HG03558 (cell line): ENCODE results near the gene SPINDOC.

Experiments used
- ATAC-seq: cut with Tn5 transposase; IDR thresholded peaks from one replicate; pipeline ENCODE4 v1.9.1; 2021; ENCODE audit warnings: moderate number of reproducible peaks; ENCODE audit not compliant: unreplicated experiment; ENCODE audit errors: extremely low read depth

The SPINDOC gene

DNA sequence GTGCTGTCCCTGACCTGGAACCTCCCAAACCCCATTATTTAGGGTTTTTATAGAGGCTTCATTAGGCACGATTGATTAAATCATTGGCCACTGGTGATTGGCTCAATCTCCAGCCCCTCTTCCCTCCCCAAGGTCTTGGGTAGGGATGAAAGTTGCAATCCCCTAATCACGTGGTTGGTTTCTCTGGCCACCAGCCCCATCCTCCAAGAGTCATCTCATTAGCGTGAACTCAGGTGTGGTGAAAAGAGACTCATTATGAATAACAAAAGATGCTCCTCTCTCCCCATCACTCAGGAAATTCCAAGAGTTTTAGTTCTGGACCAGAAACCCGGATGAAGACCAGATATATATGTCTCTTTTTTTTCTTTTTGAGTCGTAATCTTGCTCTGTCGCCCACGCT is 18.1 kb downstream of the SPINDOC start:
- no peak for ATAC-seq

- ATAC-seq, result no peak
Measured at GRCh38 chr11:63832336-63832735, 19.1 kb downstream of the SPINDOC start.

- no peak for ATAC-seq
Measured at GRCh38 chr11:63833048-63833447, 19.8 kb downstream of the SPINDOC start.

GRCh38 chr11:63834535-63835157 is 21.4 kb downstream of the SPINDOC start:
- ATAC-seq, result no peak

DNA sequence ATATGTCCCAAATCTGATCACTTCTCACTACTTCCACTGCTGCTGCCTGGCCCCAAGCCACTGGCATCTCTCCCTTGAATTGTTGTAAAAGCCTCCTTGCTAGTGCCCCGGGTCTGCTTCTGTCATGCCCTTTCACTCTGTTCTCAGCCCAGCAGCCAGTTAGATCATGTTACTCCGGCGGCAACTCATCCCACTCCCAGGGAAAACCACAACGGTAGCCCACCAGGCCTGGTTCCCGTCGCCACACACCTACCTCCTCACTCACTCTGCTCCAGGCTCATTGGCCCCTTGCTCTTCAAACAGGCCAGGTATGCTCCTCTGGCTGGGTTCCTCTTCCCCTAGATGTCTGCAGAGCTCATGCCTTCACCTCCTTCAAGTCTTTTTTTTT is 21.9 kb downstream of the SPINDOC start:
- ATAC-seq, result no peak

DNA sequence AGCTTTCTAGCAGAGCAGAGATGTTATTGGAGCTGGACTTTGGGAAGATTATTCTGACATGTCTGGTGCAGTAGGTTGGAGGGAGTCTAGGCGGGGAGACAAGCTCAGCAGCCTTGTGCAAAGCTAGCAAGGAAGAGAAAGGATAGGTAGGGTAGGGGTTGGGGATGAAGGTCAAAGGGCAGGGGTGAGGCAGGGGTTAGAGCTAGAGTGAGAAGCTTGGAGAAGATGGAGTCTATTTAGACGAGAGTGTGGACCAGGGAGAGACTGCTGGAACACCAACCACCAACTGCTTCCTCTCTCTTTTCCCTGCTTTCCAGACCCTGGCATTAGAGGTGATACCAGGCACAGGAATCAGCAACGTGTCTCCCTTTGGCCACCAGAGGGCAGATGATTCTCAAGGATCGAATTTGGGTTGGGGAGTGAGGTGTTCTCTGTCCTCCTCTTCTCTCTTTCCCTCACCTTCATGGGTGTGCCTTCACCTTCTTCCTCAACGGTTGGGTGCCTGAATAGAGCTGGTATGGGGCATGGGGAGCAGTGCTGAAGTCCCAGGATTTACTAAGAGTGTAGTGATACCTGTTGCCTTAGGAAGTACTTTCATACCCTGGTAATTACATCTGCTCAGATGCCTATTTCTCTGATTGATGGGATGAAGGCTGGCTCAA is 23.9 kb downstream of the SPINDOC start:
- no peak for ATAC-seq

- ATAC-seq, result no peak
Measured at GRCh38 chr11:63837739-63838138, 24.5 kb downstream of the SPINDOC start.

- peak; percentile 32 for ATAC-seq
Measured at GRCh38 chr11:63838150-63838677, 25.0 kb downstream of the SPINDOC start.

- peak; percentile 34 for ATAC-seq
Measured at GRCh38 chr11:63838678-63839507, 25.6 kb downstream of the SPINDOC start, which contains the start of gene MARK2. TSS of gene MARK2 (plus strand) at chr11:63839110. CDS start at chr11:63839507, 397 bp downstream.

DNA sequence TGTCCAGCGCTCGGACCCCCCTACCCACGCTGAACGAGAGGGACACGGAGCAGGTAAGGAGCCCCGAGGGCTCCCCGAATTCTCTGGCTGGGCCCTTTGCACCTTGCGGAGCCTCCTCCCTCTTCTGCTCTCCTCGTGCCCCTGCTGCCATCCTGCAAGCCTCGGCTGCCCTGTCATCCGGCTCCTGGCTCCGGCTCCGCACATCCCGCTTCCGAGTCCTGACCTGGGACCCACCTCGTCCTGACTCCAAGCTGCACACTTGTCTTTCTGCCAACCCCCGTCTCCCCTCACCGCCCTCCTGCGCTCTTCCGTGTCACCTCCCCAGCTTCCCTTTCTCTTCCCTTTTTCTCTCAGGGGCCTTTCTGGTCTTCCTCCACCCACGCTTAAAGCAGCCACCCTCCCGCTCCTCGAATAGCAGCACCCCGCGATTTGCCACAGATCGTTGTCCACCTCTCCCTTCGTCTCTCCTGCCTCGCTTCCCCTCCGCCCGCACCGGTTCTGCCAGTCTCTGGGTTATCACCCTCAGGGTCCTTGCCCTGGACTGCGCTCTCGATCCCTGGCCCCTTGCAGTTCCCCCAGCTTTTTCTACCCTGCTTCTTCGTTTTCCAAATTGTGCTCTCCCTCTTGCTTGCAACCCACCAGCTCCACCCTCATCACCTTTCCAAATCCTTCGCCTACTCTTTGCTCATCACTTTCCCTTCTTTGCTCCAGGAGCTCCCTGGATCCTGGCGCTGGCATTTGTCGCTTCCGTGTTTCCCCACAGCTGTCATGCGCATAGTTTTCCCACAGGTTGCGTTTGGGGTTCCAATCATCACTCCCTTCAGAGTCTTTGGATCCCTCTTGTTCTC is 26.5 kb downstream of the SPINDOC start:
- ATAC-seq, result no peak

GRCh38 chr11:63840356-63841060 is 27.3 kb downstream of the SPINDOC start:
- ATAC-seq, result no peak

DNA sequence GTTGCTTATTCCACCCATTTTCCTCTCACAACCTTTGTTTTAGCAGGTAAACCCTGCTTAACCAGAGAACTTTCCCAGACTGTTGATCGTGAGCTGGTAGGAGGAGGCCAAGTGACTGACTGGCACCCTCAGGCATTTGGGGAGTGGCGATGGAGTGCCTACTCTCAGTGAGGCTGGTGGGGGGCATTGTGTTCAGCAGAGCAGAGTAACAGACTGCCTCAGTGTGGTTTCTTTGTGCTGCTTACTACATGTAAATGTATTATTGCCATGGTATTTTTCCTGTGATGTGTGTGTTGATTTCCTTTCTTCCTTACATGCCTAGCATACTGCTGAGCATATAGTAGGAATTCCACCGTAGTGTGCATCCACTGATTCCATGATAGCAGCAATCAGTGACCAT is 28.3 kb downstream of the SPINDOC start:
- ATAC-seq, result no peak

DNA sequence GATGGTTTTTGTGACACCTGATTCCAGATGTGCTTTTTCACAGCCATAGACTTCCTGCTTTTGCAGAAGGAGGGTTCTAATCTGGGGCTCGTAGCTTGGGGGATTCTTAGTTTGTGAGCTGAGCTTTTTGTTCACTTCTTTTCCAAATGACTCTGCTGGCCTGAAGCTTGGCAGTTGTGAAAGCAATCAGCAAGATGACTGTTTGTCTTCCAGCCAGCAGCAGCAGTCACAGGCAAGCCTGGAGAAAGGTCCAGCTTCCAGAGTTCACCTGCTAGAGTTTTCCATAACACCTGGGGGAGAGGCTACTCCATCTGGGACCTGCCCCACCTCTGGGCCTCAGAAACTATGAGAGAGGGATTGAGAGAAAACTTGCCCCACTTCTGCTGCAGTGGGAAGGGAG is 29.8 kb downstream of the SPINDOC start:
- ATAC-seq, result no peak

DNA sequence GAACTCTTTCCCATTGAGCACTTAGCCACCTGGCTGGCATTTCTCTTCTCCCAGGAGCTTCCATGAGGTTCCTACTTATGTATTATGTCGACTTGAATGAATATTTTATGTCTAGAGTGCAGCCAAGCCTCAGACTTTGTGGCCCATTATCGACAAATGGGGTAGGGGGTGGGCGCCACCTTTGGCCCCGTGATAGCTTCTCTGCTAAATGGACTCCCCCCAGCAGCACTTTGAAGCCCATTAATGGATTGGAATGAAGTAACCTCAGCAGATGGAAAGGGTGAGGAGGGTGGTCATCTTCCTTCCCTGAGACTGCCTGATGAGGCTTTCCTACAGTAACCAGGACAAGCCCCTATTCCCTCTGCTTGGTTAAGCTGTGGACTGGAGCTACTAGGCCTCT is 31.6 kb downstream of the SPINDOC start:
- no peak for ATAC-seq

DNA sequence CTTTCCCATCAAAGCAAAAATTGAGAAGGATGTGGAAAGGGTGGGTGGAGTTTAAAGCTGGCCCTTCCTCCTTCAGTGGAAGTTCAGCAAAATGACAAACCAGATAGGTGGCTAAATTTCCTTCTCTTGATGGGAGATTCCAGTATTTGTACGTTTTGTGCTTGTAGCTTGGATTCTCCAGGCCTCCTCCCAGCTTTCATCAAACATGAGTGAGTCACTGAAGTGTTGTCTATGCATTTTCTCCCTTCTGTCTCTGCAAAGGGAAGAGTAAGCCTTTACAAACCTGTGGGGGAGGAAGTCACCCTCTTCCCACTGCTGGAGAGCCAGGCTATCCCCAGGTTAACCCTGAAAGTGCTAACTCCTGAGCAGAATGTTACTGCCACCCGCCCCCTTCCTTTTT is 32.0 kb downstream of the SPINDOC start:
- ATAC-seq, result no peak

GRCh38 chr11:63845911-63846310 is 32.7 kb downstream of the SPINDOC start:
- no peak for ATAC-seq

- ATAC-seq, result no peak
Measured at GRCh38 chr11:63846897-63847296, 33.6 kb downstream of the SPINDOC start.

DNA sequence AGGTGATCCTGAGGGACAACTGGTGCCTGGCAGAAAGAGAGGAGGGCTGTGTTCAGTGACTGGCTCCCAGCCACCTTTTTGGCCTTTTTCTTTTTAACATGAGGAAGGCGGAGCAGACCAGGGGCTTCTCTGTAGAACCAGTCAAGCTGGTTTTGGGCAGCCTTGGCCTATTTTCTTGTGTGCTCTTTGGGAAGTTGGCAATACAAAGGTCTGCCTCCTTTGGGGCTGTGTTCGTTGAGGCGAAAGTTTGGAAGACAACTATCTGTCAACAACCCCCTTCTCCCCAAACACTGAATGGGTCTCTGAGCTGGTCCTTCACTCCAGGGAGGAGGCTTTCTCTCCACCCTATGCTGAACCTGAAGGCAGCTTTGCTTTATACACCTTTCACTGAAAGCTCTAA is 34.1 kb downstream of the SPINDOC start:
- ATAC-seq, result no peak

DNA sequence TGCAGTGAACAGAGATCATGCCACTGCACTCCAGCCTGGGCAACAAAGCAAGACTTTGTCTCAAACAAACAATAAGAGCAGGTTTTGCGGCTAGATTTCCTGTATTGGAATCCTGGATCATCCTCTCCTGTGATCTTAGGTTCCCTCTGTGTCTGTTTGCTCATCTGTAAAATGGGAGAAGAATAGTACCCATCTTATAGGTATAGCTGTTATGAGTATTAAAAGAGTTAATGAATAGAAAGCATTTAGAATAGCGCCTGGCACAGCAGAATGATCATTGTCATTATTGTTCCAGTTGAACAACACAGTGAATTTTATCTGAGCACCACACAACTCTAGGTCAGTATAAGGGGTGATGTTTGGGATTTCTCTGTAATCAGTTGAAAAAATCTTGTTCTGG is 36.4 kb downstream of the SPINDOC start:
- ATAC-seq, result no peak

DNA sequence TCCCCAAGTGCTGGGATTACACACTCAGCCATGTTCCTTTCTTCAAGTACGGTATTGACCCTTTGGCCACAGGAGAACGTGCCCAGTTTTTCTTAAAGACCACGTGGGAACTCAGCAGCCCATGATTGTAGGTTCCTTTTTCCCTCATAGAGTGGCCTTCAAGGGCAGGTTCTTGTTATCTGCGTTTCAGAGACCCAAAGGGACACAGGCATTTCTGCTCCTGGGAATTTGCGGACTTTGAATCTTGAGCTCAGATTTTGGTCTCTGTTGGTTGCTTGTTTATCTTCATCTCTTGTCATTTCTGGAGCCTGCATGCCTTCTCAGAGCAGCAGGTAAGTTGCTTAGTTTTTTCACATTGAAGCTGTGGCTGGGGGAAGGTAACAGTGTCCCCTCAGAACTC is 37.7 kb downstream of the SPINDOC start:
- no peak for ATAC-seq
